CD4-positive, alpha-beta T cell treated with Interleukin-15 for 4 hours (primary cell): Measurements from ENCODE around the gene STK31.
"Not testable (repeated sequence)": the region's sequence is repeated elsewhere in the genome, so short reads cannot be mapped to it uniquely, and the experiment has no call there.

Experiments
- DNase-seq: peaks from one replicate; pipeline ENCODE4 v3.0.0-alpha.2; 2020; ENCODE audit warnings: low spot score

STK31 gene, protein sequence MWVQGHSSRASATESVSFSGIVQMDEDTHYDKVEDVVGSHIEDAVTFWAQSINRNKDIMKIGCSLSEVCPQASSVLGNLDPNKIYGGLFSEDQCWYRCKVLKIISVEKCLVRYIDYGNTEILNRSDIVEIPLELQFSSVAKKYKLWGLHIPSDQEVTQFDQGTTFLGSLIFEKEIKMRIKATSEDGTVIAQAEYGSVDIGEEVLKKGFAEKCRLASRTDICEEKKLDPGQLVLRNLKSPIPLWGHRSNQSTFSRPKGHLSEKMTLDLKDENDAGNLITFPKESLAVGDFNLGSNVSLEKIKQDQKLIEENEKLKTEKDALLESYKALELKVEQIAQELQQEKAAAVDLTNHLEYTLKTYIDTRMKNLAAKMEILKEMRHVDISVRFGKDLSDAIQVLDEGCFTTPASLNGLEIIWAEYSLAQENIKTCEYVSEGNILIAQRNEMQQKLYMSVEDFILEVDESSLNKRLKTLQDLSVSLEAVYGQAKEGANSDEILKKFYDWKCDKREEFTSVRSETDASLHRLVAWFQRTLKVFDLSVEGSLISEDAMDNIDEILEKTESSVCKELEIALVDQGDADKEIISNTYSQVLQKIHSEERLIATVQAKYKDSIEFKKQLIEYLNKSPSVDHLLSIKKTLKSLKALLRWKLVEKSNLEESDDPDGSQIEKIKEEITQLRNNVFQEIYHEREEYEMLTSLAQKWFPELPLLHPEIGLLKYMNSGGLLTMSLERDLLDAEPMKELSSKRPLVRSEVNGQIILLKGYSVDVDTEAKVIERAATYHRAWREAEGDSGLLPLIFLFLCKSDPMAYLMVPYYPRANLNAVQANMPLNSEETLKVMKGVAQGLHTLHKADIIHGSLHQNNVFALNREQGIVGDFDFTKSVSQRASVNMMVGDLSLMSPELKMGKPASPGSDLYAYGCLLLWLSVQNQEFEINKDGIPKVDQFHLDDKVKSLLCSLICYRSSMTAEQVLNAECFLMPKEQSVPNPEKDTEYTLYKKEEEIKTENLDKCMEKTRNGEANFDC

GRCh38 chr7:23710000-23710399 lies at the start of gene STK31:
Gene STK31 (plus strand): TSS chr7:23710219. CDS start chr7:23710286, 67 bp downstream.
- no peak for DNase-seq

GRCh38 chr7:23661385-23661784 lies 48.6 kb upstream of the STK31 start:
- no peak for DNase-seq

- DNase-seq, result no peak
Observed at GRCh38 chr7:23662124-23662983, 47.7 kb upstream of the STK31 start.

GRCh38 chr7:23662984-23663313 lies 47.1 kb upstream of the STK31 start:
- DNase-seq, result no peak

- no peak for DNase-seq
Observed at GRCh38 chr7:23664122-23664521, 45.9 kb upstream of the STK31 start.

DNA sequence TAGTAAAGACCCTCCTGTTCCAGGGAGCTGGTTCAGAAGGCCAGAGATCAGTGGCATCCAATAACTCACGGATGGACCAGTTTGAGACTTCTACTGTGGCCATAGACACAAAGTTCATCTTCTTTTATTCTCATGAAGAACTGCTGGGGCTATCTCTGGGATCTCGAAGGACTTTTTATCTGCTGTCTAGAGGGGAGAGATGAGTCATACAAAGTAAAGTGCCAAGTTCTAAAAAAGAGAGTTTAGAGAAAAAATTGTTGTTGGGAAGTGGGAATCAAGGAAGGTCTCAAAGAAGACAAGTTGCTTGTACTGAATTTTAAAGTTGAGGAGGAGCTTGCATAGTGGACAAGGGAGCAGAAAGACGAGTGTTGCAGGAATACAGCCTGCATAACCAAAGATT lies 38.0 kb upstream of the STK31 start:
- no peak for DNase-seq

- DNase-seq, result peak; percentile 76
Observed at GRCh38 chr7:23679898-23680413, 30.1 kb upstream of the STK31 start, which contains the start of gene FAM221A. Gene FAM221A (plus strand): TSS chr7:23680199. CDS start chr7:23680219, 20 bp downstream.

DNA sequence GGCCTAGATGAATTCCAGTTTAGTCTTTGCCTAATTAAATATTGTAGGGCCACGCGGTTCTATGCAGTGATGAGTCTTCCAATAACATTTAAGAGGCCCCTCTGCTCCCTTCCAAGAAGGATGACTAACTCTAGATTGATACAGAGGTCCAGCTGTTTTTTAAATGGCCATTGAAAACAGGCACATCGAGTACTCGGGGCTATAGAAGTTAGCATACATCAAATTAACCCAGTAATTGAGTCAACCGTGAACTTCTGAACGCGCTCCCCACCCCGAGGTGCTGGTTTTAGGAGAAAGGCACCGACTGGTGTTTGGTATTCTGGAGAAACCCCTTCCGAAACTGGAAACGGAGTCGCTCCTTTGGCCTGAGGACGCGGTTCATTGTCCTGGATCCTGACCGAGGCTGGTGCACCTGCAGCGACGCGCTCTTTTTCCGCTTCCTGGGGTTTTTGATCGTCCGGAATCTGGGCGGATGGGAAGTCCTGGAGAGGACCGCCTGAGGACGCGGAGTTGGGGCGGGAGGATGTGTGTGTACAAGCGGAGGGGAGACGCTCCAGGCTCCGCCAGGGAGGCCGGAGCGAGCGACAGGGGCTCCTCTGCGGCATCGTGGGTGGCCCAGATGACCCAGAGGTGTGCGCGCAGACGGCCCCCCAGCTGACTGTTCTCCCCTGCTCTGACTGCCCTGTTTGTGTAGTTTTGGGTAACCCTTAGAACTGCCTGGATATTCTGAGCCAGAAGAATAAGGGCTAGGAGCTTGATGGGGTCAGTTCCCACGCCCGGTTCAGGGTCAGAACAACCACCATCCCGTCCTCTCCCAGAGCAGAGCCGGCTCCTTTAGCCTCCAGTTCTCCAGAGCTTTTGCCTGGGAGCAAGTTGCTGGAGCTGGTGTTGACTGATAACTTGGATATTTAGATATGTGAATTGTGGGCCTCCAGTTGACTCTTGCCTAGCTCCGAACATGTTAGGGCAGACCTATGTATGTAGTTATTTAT lies 29.3 kb upstream of the STK31 start:
- peak; percentile 39 for DNase-seq

DNA sequence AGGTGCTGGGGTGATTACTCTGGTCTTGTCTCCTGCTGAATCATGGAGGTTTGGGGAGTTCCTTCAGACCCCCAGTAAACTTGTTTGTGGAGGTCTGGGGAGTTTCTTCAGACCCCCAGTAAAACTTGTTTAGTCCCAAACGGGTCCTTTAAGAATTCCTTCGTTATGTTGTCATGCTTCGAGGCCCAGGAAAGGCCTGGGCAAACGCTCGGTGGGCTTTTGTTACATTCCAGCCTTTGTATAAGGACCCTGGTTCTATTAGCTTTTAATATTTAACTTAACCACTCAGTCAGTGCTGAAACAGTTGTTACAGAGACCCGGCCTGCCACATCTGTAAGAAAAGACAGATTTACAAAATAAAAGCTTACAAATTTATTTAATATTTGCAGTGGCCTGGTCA lies 26.0 kb upstream of the STK31 start:
- not testable (repeated sequence) for DNase-seq

- DNase-seq, result no peak
Observed at GRCh38 chr7:23685731-23686130, 24.3 kb upstream of the STK31 start.

GRCh38 chr7:23687011-23687410 lies 23.0 kb upstream of the STK31 start:
- no peak for DNase-seq

- DNase-seq, result no peak
Observed at GRCh38 chr7:23689165-23689564, 20.9 kb upstream of the STK31 start.

- no peak for DNase-seq
Observed at GRCh38 chr7:23691320-23691719, 18.7 kb upstream of the STK31 start.

DNA sequence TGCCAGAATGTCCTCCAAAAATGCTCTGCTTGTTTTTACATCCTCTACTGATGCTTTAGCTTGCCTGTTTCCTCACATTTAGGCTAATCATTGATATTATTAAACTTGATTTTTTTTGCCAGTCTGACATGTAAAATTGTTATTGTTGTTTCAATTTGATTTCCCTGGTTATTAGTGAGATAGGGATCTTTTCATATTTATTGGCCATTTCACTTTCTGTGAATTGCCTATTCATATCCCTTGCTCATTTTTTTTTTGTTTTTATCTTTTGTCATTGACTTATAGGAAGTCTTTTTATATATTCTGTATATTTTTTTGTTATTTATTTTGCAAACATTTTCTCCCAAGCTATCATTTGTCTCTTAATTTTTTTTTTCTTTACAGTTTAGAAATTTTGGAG lies 16.8 kb upstream of the STK31 start:
- no peak for DNase-seq

DNA sequence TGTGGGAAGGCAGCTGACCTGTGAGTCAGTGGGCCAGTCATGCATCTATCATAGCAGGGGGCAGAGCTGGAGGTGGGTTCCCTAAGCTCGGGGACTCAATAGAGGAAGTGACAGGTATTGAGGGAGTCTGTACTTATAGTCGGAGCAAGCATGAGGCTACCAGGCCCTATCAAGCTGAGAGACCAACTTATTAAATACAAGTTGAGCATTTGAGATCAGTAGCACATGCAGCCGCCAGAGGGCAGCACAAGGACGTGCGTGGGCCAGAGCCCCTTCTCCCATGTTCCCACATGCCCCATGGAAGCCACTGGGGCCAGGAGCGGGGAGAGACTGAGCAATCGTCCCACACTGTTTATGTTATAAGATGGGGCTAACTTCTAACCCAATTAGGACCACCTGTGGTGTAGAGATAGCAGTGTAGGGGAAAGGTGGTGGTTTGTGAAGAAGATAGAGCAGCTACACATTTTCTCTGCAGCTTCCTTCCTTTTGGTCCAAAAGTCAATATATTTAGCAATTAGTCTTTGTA lies 13.0 kb upstream of the STK31 start:
- DNase-seq, result peak; percentile 48

DNA sequence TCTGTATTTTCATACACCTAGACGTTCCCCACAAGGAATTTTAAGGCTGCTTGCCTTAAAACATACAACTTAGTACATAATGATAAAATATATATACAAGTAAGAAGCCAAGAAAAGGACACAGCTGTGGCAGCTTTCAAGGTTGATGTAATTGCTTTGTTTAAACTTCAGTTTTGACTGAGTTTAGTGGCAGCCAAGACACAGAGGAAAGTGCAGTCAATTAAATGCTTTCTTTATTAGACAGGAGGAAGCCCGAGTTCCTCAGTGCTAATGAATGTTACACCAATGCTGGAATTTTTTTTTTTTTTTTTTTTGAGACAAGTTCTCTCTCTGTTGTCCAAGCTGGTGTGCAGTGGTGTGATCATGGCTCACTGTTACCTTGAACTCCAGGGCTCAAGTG lies 11.2 kb upstream of the STK31 start:
- DNase-seq, result no peak

- DNase-seq, result no peak
Observed at GRCh38 chr7:23700046-23700445, 10.0 kb upstream of the STK31 start.

- no peak for DNase-seq
Observed at GRCh38 chr7:23709081-23709750, 803 bp upstream of the STK31 start.
